ENCODE results near the gene TARP.

DNA sequence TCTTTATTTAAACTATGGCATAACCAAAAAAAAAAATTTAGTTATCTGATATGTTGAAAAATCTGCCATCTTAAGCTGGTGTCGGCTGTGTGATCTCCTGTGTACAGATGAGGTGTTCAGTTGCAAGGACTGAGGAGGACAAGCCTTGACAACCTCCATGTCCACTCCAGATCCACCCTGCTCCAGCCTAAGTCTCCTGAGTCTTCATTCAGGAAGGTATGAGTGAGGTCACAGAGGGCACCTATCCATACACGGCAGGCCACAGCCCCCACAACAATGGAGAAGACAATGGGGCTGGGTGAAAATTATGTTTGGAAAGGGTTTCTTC is 16.1 kb downstream of the TARP start:
- TF ChIP-seq YY1 (IDR thresholded peaks at IDR 0.05; ENCODE audit: insufficient read depth, insufficient read length) (no peak), SUZ12 (IDR thresholded peaks at IDR 0.05; ENCODE audit: extremely low read depth, insufficient read depth, insufficient read length) (no peak)

All from NT2/D1 (cell line).